ENCODE data around the gene RHEBL1.

The RHEBL1 gene, protein sequence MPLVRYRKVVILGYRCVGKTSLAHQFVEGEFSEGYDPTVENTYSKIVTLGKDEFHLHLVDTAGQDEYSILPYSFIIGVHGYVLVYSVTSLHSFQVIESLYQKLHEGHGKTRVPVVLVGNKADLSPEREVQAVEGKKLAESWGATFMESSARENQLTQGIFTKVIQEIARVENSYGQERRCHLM

DNA sequence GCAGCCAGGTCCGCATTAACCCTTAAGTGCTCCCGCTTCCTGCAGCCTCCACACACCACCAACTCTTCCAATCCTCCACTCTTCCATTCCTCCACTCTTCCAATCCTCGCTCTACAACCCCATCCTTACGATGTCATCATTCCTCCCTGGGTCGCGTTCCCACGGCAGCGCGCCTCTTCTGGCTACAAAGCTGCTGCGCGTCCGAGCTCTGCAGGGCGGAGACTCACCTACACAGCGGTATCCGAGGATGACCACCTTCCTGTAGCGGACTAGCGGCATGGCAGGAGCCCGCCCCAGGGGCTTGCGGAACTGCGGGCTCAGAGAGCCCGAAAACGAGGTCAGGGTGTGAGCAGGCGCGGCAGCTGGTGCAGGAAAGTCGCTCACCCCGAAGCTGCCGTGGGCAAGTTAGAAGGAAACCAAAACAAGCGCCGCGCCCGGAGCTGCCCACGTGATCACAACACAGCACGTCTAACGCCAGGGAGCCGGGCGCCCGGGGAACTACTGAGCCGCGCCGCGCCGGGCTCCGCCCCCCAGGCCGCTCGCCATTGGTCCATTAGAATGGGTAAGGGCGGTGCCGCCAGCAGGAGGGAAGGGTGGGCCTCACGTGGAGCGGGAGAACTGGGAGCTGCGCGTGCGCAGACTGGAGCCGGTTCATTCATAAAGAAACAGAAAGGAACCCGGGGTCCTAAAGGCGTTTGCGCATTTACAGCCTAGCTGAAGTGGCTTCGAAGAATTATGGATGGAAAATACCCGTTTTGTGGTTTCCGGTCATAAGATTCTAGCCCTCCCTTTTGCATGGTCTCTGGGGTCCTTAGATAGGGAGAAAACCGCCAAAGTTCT, at the start of gene RHEBL1:
RHEBL1 (minus strand) TSS at position 473 of the 840 bp plus-strand sequence; CDS start at position 279, 194 bp downstream.
- FAIRE-seq, result peak; percentile 84

DNA sequence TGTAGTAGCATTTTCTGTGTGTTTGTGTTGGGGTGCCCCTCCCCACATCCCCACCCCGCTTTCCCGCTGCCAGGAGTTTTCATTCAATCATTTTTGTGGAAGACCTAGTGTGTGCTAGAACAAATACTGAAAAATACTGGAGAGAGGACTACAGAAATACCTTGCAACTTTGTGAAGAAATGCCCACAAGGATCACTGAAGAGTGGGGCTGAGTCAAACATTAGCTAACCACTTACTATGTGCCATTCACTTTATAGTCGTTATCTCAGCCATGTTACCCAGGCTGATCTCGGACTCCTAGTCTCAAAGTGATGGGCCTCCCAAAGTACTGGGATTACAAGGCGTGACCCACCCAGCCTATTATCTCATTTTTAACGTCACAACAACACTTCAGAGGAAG, 41.4 kb upstream of the RHEBL1 start:
- no peak for FAIRE-seq

DNA sequence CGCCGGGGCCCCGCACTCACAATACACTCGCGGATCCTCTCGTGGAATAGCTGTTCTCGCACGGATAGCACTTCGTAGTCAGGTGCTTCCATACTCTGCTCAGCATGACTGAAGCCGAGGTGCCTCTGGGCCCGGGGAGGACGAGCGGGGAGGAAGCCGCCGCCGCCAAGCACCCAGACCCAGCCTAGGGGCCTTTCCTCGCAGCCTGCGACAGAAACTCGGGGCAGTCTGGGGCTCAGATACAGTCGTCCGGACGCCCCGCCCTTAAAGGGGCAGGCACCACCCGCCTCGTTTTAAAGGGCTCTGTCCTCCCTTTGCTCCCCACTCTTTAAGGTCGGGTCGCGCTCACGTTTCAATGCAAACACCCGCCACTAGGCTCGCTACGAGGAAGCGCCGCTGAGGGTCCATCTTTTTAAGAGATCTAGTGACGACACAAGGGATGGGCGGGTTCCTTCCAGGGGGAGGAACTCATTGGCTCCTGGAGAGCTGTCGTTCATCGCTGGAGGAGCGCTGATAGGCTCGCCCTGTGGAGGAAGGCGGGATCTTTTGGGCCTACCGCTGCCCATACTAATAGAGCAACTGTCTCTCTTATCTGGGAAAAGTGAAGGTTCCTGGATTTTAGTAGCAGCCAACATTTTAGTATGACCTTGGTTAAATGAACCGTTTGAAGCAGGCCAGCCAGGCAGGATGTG, 40.8 kb upstream of the RHEBL1 start, which contains the start of gene LMBR1L:
LMBR1L (minus strand) TSS at position 384 of the 692 bp plus-strand sequence; CDS start at position 92, 292 bp downstream.
- peak; percentile 99 for FAIRE-seq

DNA sequence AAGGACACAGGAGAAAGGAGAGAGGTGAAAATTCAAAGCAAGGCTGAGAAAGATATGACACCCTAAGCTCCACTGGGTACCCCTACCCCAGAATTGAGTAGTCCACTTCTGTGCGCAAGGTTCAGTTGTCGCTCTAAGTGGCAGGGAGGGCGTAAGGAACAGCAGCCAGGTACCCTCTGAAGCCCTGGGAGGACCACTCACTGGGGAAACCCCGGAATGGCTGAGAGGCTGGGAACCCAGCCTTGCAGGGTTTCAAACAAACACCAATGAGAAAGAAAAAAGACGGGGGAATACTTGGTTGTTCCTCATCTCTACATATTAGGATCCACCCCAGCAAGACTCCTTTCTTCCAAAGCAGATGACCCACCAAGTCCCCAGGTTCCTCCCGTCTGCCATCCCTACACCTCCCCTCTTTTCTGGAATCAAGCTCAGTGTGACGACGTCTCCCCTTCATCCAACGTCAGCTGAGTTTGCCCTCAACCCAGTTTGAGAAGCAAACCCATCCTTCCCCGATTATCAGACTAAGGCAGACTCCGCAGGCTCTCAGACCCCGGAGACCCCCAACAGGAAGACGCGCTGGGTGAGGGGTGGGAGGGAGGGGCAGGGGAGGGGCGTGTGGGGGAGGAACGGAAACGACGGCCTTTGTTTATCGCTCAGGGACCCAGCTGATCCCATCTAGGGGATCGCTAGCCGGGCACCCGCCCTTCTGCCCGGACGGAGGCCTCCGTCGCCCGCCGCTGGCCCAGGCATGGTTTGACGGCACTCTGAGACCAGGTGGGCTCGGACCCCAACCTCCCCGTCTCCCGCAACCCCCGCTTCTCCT, 40.1 kb upstream of the RHEBL1 start:
- FAIRE-seq, result no peak

DNA sequence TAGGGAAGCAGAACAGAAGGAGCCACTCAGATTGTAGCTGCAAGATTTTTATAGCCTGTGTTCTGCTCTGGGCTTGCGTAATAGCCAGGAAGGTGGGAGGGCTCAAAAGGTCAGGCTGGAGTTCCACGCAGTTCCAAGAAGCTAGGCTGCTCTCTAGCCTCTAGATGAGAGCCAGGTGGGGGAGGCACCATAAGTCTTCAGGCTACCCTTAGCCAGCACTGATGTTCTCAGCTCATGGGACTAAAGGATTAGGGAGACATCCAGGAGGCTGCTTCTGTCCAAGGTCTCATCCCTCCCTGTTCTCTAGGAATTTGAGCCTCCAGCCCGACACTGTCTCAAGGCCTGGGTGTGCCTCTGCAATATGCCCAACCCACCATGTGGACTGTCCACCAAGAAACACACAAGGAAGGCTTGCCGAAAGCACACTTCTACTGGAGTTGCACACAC, 39.2 kb upstream of the RHEBL1 start:
- FAIRE-seq, result no peak

DNA sequence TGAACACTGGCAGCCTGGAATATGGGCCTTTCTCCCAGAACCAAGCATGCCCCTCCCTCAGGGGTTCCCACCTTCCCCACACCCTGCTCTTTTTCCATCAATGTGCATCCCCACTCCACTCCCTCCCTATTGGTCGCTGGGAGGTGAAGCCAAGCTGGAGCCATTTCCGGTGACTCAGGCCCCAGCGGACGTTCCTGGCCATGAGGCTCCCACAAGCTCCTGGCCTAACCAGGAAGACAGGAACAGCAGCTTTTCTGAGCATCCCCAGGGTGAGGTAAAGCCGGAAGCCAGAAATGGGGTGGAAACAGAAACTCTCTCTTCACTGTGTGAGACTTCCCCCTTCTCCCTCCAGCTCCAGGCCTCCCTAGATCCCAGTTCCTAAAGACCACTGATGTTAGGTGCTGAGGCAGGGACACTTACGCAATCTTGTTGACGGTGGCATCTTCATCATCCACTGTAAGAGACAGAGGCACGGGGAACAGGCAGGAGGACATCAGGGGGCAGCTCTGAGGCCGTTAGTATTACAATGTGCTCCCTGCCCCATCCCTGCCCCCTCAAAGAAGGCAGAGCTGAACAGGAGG, 35.8 kb upstream of the RHEBL1 start:
- no peak for FAIRE-seq

DNA sequence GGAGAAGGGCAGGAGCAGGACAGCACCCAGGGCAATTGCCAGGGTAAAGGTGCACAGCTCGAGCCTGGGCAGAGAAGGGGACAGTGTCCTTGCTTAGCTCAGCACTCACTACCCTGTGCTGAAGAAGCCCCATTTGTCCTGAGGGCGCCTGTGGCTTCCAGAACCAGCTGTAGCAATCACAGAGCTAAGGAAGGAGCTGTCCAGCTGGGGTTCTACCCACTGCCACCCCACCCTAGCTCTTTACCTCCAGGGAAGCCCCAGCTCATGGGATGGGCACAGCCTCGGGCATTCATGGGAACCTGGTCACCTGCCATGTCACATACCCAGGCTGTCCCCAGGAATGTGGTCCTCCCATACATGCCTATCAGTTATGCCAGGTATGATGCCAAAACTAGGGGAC, 35.0 kb upstream of the RHEBL1 start:
- FAIRE-seq, result no peak

DNA sequence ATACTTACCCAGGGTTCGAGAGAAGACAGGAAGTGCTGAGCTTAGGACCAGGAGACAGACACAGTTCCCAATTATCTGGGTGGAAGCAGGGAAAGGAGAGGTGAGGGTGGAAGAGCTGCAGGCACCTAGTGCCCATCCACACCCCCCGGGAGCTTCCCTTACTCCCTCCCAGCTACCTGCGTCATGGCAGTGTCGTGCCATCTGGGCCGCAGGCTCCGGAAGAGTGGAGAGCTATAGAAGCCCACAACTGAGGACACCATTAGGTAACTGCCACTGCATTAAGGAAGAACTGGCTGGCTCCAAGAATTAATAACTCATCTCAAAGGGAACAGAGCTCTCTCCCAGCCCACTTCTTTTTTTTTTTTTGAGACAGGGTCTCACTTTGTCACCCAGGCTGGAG, 30.6 kb upstream of the RHEBL1 start:
- no peak for FAIRE-seq

DNA sequence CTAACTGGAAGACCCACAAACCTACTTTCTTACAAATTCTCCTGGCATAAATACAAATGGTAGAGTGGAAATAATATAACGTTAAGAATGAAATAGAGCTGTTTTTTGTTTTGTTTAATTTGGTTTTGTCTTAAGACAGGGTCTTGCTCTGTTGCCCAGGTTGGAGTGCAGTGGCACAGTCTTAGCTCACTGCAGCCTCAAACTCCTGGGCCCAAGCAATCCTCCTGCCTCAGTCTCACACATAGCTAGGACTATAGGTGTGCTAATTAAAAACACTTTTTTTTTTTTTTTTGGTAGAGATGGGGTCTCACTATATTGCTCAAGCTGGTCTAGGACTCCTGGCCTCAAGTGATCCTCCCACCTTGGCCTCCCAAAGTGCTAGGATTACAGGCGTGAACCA, 28.9 kb upstream of the RHEBL1 start:
- FAIRE-seq, result no peak

DNA sequence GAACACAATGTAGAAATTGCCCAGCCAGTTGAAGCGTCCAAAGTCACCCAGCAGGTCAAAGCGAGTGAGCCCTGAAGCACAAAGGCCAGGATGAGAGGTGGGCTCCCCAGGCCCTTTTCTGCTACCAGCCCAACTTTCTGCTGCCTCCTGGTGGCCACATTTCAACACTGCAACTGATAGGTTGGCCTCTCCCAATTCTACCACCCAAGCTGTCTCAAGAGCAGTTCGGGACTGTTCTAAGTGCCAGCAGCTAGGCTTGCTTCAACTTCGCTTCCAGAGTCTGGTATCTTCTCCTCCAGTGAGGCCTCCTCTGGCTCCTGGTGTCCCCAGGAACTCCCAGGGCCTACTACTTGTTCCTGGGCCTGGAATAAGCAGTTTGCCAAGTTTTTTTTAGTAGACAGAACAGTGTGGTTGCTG, 28.3 kb upstream of the RHEBL1 start:
- FAIRE-seq, result no peak

DNA sequence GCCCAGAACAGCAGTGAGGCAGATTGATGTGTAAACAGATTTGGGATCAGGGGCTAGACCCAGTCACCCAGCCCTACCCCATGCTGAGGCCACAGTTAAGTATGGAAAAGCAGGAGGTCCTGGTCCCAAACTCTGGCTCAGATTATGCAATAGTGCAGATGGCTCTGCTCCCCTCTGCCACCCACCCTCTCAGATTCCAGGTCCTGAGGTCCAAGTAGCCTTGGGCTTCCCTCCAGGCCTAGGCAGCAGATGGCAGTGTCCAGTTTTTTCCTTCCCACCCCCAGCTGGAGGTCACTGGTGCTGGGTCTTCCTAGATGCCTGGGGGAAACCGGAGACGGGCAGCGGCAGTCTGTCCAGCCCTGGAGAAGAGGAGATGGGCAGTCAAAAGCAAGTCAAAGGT, 27.6 kb upstream of the RHEBL1 start:
- no peak for FAIRE-seq

DNA sequence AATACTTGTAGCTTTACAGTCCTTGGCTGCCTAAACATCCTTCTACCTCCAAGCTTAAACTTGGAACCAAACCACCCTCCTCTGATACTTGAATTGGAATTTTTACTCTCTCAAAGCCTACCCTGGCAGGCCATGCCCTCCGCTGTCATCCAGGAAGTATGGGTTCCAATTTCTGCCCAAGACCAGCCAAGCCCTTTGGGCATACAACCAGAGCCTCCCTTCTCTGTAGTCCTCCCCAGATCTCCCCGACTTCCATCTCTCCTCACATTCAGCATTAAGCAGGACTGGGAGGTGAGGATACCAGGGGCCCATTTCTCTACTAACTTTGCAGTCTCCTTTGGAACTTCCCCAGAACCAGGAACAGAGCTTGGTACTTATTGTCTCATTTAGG, 25.2 kb upstream of the RHEBL1 start:
- no peak for FAIRE-seq

DNA sequence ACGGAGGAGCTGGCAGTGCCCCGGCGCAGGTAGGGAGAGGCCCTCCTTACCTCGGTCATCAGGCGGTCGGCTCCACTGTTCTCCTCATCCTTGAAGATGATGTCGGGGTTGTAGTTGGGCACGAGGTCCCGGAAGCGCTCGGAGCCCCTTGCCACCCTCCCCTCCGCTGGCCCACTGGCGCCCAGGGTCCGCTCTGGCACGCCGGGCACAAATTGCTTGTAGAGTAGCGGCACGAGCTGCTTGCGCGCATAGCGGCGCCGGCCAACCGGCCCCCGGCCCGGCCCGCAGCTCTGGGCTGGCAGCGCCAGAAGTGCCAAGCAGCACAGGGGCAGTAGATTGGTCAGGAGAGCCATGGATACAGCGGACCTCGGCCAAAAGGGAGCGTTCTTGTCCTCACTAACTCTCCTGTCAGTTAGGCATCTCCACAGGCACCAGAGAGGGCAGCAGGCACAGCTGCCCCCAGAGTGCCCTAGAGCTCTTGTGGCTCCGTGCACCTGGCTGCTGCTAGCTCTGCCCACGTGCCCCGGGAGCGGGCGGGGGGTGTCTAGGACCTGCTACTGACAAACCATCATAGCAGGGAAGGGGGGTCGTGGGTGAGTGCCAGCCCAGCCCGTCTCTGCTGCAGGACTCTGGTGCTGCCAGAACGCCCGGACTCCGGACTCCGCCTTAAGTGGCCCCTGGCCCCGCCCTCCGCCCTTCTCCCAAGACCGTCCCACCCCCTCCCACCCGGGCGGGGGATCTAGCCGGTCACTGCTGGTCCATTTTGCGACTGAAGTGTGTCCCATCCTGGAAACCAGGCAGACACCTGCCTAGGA, 24.6 kb upstream of the RHEBL1 start, which contains the start of gene DHH:
DHH (minus strand) TSS at position 642 of the 815 bp plus-strand sequence; CDS start at position 353, 289 bp downstream.
- FAIRE-seq, result no peak

DNA sequence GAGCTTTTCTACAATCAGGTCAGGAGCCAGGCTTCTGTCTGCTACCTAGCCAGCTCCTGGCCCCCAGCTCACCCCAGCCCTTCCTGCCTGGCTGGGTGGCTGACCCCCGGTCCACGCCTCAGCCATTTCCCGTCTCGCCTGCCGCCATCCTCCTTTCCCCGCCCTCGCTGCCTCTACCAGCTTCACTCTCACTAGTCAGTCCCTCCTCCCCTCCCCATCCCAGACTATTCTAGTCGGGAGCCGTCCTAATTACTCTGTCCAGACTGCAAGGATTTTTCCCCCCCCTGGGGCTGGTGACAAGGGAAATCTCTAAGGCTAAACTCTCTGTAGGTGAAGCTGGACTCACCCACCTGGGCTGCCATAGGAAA, 24.0 kb upstream of the RHEBL1 start:
- no peak for FAIRE-seq

DNA sequence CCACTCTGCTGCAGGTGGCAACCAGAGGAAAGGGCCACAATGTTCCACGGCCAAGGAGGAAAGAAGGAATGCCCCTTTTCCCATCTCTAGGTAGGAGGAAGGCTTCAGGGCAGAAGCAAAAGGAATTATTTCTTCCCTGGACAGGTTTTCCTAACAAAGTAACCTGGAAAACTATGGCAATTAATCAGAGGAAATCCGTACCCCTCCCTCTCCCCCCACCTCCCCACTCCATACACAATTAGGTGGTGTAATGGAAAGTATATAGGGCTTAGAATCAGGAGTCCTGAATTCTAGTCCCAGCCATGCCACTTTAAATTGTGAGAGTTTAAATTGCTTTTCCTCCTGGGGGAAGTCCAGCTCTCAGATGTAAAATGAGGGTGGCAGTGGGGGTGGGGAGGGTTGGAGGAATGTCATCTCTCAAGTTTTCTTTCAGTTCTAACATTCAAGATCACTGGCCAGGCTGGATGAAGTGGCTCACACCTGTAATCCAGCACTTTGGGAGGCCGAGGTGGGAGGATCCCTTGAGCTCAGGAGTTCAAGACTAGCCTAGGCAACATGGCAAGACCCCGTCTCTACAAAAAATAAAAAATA, 23.1 kb upstream of the RHEBL1 start:
- FAIRE-seq, result no peak

DNA sequence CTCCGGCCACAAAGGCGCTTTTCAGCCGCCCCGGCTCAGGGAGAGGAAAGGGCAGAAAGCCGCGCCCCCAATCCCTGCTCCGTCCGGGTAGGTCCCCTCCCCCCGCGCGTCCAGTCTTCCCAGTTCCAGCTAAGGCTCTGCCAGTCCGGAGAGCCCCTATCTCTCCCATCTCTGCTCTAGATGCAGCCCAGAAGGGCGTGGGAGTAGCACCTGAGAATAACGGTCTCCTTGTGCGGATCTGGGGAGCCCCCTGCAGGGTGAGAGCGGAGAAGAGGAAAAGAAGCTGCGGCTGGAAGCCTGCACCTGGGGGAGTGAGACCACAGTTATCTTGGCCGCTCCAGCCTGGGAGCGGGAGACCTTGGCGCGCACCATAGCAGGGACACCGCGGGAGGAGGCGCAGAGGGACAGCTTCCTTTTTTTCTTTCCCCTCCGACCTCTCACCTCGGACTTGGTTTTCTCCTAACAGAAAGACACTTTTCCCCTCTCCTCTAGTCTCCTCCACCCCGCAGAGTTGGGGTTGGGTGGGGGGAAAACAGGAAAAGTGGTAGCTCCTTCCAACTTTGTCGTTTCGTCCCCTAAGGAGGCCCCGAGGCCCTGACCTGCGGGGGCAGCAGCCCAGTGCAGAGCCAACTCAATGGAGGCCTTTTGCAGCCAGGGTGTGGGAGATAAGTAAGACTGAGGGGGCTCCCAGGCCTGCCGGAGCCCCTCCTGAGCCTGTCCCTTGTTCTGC, 22.5 kb upstream of the RHEBL1 start:
- no peak for FAIRE-seq

DNA sequence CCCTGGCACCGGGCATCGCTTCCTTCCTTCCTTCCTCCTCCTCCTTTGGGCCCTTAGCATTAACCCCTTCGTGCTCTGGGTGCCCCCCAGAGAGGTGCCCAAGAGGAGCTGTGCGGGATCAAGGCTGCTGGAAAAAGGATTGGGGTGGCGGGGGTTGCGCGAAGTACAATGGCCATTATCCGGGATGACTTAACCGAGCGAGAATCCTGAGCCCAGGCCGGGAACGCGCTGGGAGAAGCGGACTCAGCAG, 22.0 kb upstream of the RHEBL1 start:
- no peak for FAIRE-seq

DNA sequence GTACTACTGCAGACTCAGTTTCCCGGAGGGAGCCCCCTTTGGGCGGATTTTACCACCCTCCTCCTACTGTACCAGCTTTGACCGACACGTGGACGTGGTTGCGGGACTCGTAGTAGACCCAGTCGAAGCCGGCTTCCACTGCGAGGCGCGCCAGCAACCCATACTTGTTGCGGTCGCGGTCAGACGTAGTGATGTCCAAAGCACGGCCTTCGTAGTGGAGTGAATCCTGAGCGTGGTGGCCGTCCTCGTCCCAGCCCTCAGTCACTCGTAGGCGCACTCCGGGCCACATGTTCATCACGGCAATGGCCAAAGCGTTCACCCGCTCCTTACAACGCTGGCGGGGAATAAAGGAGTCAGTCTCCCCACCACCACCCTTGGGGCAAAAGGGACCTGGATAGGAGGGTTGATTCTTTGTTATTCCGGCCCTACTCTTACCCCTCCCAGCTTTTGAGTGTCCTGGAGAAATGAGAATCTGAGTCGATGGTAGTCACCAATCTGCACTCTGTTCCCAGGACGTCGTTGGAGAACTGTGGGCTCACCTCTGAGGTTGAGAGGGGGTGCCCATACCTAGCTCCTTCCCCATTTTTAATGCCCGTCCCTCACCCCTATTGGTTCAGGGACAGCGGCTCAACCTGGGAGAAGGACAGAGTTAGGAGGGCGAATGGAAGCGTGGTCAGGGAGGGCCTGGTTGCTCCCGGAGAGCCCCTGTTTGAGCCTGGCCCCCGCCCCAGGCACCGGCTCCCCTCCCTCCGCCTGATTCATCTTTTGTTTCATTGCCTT, 21.5 kb upstream of the RHEBL1 start:
- no peak for FAIRE-seq

DNA sequence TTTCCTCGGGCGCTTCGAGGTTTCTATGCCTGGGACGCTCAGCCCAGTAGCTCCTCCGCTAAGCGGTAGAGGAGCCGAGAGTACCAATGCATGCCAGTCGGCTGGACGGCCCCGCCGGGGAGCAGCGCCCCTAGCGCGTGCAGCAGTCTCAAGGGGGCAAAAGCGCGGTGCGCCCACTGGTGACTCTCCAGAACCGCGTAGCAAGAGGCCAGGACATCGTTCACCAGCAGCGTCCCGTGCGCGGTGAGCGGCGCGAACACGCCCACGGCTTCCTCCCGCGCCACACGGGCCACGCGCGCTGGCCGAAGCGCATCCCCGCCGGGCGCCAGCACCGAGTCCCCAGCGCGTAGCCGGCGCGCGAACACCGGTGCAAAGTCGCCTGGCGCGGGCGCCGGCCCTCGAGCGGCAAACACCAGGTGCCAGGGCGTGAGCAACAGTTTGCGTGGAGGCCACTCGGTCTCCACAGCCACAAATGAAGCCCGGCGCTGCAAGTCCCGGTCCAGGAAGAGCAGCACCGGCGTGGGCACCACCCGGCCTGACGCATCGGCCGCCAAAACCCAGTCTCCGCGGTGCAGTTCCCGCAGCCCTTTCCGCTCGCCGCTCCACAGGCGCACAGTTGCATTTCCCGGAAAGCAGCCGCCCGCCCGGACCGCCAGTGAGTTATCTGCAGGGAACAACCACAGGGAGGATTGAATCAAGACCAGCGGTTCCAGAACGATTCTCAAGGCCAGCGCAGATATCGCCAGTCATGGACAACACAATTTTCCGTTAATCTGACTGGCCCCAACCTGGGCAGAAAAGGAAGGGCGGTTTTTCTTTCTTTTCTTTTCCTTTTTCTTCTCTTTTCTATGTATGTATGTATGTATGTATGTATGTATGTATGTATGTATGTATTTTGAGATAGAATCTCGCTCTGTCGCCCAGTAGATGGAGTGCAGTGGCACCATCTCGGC, 20.3 kb upstream of the RHEBL1 start:
- no peak for FAIRE-seq
